ENCODE data around the gene ZNF592. TPM values are rescaled to one million over a fixed set of nuclear protein-coding genes. Genes with fewer than 3 reads are reported as not detected.

The ZNF592 gene
- polyA plus RNA-seq, 1 donor (not counting 4 experiments of a cell fraction or from before 2014, with no cell fraction given) = 4.1 TPM

- H3K9ac ChIP-seq (ENCODE audit: control insufficient read depth, extremely low read depth, insufficient read depth, low read length) = no peak overlapping the region
- no peaks in the 10 kb centered on the region for H4K20me1 ChIP-seq (ENCODE audit: control insufficient read depth, extremely low read depth, insufficient read depth, low read length)
- peaks cover 1% of the 10 kb centered on the region for H3K9me1 ChIP-seq (ENCODE audit: control insufficient read depth, extremely low read depth, insufficient read depth, low read length)
- no peaks in the 10 kb centered on the region for H3K36me3 ChIP-seq (ENCODE audit: control insufficient read depth in 2 of 2, extremely low read depth in 1 of 2, insufficient read depth in 2 of 2, low read length in 2 of 2)
- no peak overlapping the region for H3K4me3 ChIP-seq (ENCODE audit: control insufficient read depth in 2 of 3, extremely low read depth in 1 of 3, insufficient read depth in 2 of 3, low read depth in 1 of 3, low read length in 3 of 3)
- FAIRE-seq (no peak), DNase-seq (ENCODE audit: low read depth, low spot score) (no peak)
- H3K4me1 ChIP-seq (ENCODE audit: control insufficient read depth, extremely low read depth, insufficient read depth, low read length) = no peaks in the 10 kb centered on the region
- H3K4me2 ChIP-seq (ENCODE audit: control insufficient read depth, extremely low read depth, insufficient read depth, low read depth, low read length) = no peak overlapping the region
- TF ChIP-seq EZH2 (IDR thresholded peaks at IDR 0.05; ENCODE audit: low read length) (no peak), CTCF (optimal IDR thresholded peaks at IDR 0.05 in 1 of 3, IDR thresholded peaks at IDR 0.05 in 1 of 3, conservative IDR thresholded peaks at IDR 0.05 in 1 of 3; ENCODE audit: extremely low read depth in 1 of 3, insufficient read depth in 2 of 3, low read length in 3 of 3) (no peak)
- dilution Hi-C loops (cut with MboI; ENCODE audit: extremely low pct_ligation_motif_present, low sequenced_read_pairs) = no loop called here
- peaks cover 8% of the 10 kb centered on the region for H3K27me3 ChIP-seq (ENCODE audit: control insufficient read depth, extremely low read depth, insufficient read depth, low read length)
- no peak overlapping the region for H3K27ac ChIP-seq (ENCODE audit: control insufficient read depth, insufficient read depth, low read length)
- no peaks in the 10 kb centered on the region for H3K9me3 ChIP-seq (ENCODE audit: control insufficient read depth, low read depth, low read length)
- no peak overlapping the region for H2AFZ ChIP-seq (ENCODE audit: control insufficient read depth, low read length)
- H3K79me2 ChIP-seq (ENCODE audit: control insufficient read depth, insufficient read depth, low read length) = no peaks in the 10 kb centered on the region
Measured at GRCh38 chr15:84813931-84814330, 65.5 kb downstream of the ZNF592 start.

GRCh38 chr15:84814916-84815315, 66.5 kb downstream of the ZNF592 start:
- Histone ChIP-seq H3K4me2 (ENCODE audit: control insufficient read depth, extremely low read depth, insufficient read depth, low read depth, low read length) (no peak overlapping the region), H3K9me3 (ENCODE audit: control insufficient read depth, low read depth, low read length) (no peaks in the 10 kb centered on the region), H4K20me1 (ENCODE audit: control insufficient read depth, extremely low read depth, insufficient read depth, low read length) (no peaks in the 10 kb centered on the region), H3K4me3 (ENCODE audit: control insufficient read depth in 2 of 3, extremely low read depth in 1 of 3, insufficient read depth in 2 of 3, low read depth in 1 of 3, low read length in 3 of 3) (no peak overlapping the region), H3K9me1 (ENCODE audit: control insufficient read depth, extremely low read depth, insufficient read depth, low read length) (peaks cover 2% of the 10 kb centered on the region), H3K27ac (ENCODE audit: control insufficient read depth, insufficient read depth, low read length) (no peak overlapping the region), H3K27me3 (ENCODE audit: control insufficient read depth, extremely low read depth, insufficient read depth, low read length) (peaks cover 8% of the 10 kb centered on the region), H3K79me2 (ENCODE audit: control insufficient read depth, insufficient read depth, low read length) (no peaks in the 10 kb centered on the region), H2AFZ (ENCODE audit: control insufficient read depth, low read length) (no peak overlapping the region), H3K36me3 (ENCODE audit: control insufficient read depth in 2 of 2, extremely low read depth in 1 of 2, insufficient read depth in 2 of 2, low read length in 2 of 2) (no peaks in the 10 kb centered on the region), H3K4me1 (ENCODE audit: control insufficient read depth, extremely low read depth, insufficient read depth, low read length) (no peaks in the 10 kb centered on the region), H3K9ac (ENCODE audit: control insufficient read depth, extremely low read depth, insufficient read depth, low read length) (no peak overlapping the region)
- dilution Hi-C loops (cut with MboI; ENCODE audit: extremely low pct_ligation_motif_present, low sequenced_read_pairs) = no loop called here
- DNase-seq (ENCODE audit: low read depth, low spot score) = no peak
- TF ChIP-seq CTCF (optimal IDR thresholded peaks at IDR 0.05 in 1 of 3, IDR thresholded peaks at IDR 0.05 in 1 of 3, conservative IDR thresholded peaks at IDR 0.05 in 1 of 3; ENCODE audit: extremely low read depth in 1 of 3, insufficient read depth in 2 of 3, low read length in 3 of 3) = no peak
- TF ChIP-seq EZH2 (IDR thresholded peaks at IDR 0.05; ENCODE audit: low read length) = no peak
- no peak for FAIRE-seq

All from keratinocyte (primary cell).